Measurements from ENCODE around the gene RGS14.
"Not testable (repeated sequence)": the region's sequence is repeated elsewhere in the genome, so short reads cannot be mapped to it uniquely, and the experiment has no call there.

The RGS14 gene

DNA sequence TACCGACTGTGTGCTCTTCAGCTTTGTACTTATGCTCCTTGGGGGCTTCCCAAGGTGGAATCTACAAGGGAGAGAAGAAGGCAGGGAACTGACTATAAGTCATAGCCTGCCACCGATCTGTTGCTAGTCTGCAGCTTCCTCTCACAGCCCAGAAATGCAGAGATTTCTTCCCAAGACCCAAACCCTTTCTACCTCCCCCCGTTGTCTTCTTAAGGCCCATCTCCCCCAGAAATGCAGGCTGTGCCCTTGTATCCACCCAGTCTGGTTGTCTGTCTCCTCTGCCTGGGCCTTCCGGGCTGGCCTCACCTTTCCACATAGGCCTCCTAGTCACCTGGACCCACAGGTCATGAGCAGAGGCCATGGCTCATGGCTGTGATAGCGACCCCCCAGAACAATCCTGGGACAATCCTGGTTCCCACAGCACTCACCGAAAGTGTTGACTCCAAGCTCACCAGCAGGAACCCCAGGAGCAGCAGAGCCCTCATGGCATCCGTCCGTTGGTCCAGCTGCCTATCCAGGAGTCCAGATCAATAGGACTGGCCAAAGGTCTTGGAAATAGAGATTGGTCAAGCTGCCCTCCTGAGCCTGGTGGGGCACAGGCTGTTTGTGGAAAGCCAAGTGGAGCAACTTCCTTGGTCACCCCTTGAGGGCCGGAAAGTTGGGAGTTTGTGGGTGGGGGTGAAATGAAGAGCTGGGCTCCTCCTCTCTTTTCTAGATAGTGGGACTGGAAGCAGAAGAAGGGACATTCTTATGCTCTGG, 51.5 kb downstream of the RGS14 start, which contains the start of gene F12:
Gene F12, minus strand, starts transcription at position 522 of the 759 bp plus-strand sequence. Its CDS starts 37 bp downstream, at position 485.
- FAIRE-seq = no peak

DNA sequence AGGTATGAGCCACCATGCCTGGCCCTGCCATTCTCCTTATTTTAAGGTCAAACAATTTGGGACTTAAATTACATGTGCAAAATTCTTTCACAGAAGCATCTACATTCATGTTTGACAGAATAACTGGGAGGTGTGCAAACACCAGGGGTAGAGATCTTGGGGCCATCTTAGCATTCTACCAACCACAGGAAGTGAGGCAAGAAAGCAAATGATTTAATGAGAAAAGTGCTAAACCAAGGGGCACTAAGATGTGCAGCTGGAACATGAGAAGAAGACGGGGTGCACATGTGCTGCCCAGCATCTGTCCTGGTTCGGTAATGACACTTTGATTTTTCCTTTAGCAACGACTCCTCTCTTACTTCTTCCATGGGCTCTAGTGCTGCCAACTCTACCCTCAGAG, 52.9 kb downstream of the RGS14 start:
- no peak for FAIRE-seq

DNA sequence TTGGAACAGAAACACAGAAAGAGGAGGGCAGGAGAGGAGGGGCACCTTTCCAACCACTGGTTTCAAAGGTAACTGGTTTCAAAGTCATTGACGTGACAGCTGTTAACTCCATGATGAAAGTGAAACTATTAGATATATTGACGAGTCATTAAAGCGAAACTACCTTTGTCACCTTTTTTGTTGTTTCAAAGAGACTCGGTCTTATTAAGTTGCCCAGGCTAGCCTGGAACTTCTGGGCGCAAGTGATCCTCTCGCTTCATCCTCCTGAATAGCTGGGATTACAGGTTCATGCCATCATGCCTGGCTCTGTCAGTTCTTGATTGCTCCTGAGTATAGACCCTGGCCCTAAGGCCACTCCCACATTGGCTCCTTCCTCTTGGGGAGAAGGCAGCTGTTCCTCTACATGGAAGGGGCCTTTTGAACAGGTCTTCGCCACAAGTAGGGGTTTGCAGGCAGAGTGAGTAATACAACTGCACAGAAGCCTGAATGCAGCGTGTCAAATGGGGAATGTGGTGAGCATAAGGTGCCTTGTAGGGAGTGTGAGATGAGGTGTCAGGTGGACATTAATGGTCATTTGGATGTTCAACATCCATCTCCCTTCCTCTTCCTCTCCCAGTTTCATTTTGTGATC, 55.0 kb downstream of the RGS14 start:
- FAIRE-seq = no peak

DNA sequence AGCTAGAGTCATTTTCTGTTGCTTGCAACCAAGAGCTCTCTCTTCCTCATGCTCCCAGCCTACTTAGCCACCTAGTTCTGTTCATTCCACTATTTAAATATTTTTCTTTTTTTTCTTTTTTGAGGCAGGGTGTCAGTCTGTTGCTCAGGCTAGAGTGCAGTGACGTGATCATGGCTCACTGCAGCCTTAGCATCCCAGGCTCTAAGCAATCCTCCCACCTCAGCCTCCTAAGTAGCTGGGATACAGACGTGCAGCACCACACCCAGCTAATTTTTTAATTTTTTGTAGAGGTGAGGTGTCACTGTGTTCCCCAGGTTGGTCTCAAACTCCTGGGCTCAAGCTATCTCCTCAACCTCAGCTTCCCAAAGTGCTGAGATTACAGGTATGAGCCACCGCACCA, 56.8 kb downstream of the RGS14 start:
- FAIRE-seq = no peak

DNA sequence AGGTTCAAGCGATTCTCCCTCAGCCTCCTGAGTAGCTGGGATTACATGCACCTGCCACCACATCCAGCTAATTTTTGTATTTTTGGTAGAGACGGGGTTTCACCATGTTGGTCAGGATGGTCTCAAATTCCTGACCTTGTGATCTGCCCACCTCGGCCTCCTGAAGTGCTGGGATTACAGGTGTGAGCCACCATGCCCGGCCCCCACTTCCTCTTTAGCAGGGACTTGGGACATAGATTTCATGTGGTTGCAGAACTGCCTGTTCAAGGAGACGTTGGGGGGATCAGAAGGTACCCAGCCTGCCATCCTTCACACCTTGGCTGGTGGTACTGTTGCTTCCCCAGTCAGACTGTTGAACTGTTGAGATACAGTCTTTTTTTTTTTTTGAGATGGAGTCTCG, 59.4 kb downstream of the RGS14 start:
- FAIRE-seq = not testable (repeated sequence)

DNA sequence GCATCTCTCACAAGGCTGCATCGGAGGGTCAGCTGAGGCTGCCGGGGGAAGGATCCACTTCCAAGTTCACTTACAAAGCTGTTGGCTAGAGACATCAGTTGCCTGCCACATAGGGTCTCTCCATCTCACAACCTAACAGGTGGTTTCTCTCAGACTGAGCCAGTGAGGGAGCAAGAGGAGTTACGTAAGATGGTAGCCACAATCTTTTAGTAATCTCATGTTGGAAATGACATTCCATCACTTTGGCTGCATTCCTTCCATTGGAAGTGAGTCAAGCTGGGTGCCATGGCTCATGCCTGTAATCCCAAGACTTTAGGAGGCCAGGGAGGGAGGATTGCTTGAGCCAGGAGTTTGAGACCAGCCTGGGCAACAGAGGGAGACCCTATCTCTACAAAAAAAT, 61.3 kb downstream of the RGS14 start:
- FAIRE-seq = no peak

DNA sequence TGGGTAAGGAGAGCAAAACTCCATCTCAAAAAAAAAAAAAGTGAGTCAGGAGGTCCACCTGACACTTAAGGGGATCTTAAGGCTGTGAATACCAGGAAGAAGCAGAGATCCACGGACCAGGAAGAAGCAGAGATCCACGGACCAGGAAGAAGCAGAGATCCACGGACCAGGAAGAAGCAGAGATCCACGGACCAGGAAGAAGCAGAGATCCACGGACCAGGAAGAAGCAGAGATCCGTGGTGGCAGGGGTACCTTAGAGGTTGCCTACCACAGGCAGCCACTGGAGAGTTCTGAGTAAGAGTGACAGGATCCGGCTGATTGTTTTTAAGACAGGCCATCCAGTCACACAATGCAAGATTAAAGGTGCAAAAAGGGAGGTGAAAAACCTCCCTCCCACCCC, 62.7 kb downstream of the RGS14 start:
- not testable (repeated sequence) for FAIRE-seq

DNA sequence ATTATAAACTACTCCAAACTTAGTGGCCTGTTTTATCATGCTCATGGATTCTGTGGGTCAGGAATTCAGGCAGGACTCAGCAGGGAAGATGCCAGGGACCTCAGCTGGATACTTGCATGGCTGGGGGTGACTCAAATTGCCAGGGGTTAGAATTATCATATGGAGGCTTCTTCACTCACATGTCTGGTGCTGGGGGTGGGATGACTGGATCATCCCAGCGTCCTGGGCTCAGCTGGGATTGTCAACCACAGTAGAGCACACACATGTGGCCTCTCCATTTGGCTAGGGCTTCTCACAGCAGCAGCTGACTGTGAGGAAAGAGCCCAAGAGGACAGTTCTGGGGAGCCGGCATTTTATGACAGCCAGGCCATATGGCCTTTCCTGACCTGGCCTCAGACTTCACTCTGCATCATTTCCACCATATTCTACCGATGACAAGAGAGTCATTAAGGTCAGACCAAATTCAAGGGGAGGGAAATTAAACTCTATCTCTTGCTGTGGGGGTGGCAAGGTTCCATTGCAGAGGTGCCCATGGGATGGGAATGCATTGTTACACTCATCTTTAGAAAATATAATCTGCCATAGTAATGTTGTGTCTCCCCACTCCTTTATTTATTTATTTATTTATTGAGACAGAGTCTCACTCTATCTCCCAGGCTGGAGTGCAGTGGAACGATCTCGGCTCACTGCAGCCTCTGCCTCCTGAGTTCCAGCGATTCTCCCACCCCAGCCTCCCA, 63.5 kb downstream of the RGS14 start:
- FAIRE-seq = no peak

Measured in G401.6 (cell line).